Activated naive CD8-positive, alpha-beta T cell (primary cell): Measurements from ENCODE around the gene USP27X.

ENCODE experiments used
- H3K27ac Mint-ChIP-seq: one replicate; pipeline ENCODE4 v1.8.0; 2021; ENCODE audit warnings: mixed read lengths
- H3K27me3 Mint-ChIP-seq: one replicate; pipeline ENCODE4 v1.8.0; 2021; ENCODE audit warnings: mixed read lengths
- H3K36me3 Mint-ChIP-seq: one replicate; pipeline ENCODE4 v1.8.0; 2021; ENCODE audit warnings: mixed read lengths
- H3K4me1 Mint-ChIP-seq: one replicate; pipeline ENCODE4 v1.8.0; 2021; ENCODE audit warnings: low read depth, mixed read lengths
- H3K4me3 Mint-ChIP-seq: one replicate; pipeline ENCODE4 v1.8.0; 2021; ENCODE audit warnings: mild to moderate bottlenecking, mixed read lengths
- H3K9me3 Mint-ChIP-seq: one replicate; pipeline ENCODE4 v1.8.0; 2021; ENCODE audit warnings: low read depth, mixed read lengths

USP27X gene

DNA sequence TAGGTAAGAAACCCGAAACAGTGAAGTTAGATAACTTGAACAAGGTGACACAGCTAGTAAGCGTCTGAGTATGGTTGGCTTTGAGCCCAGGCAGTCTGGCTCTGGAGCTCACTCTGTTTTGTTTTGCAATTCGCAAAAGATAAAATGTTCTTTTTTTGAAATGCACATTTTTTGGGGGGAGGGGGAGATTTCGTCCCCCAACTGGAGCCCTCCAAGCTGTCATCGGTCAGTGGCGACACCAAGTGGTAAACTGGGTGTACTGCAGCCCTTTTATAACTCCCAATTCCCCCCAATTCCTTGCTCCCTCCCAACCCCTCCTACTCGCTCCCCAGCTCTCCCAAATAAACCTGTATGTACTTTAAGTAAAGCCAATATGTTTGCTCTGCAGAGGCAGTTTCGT is 40.3 kb downstream of the USP27X start:
- no peaks in the 10 kb centered on the region for H3K9me3 Mint-ChIP-seq
- H3K27me3 Mint-ChIP-seq, result no peaks in the 10 kb centered on the region
- no peak overlapping the region for H3K4me3 Mint-ChIP-seq
- no peak overlapping the region for H3K27ac Mint-ChIP-seq
- peaks cover under 1% of the 10 kb centered on the region for H3K36me3 Mint-ChIP-seq
- H3K4me1 Mint-ChIP-seq, result peaks cover 11% of the 10 kb centered on the region

GRCh38 chrX:49921109-49921508 is 41.8 kb downstream of the USP27X start:
- Mint-ChIP-seq H3K27ac (no peak overlapping the region), H3K9me3 (no peaks in the 10 kb centered on the region), H3K27me3 (no peaks in the 10 kb centered on the region), H3K4me3 (no peak overlapping the region), H3K4me1 (peaks cover 12% of the 10 kb centered on the region), H3K36me3 (peaks cover 2% of the 10 kb centered on the region)

- no peaks in the 10 kb centered on the region for H3K9me3 Mint-ChIP-seq
- H3K4me3 Mint-ChIP-seq, result peak within 1 kb of the TSS; percentile 84
- H3K27ac Mint-ChIP-seq, result peak within 1 kb of the TSS; percentile 50
- peaks cover 4% of the 10 kb centered on the region for H3K36me3 Mint-ChIP-seq
- H3K4me1 Mint-ChIP-seq, result peaks cover 12% of the 10 kb centered on the region
- H3K27me3 Mint-ChIP-seq, result no peaks in the 10 kb centered on the region
Observed at GRCh38 chrX:49922291-49923241, 43.3 kb downstream of the USP27X start, which contains the start of gene CLCN5. TSS of gene CLCN5 (plus strand) at chrX:49922596. CDS start at chrX:49925299, 2,703 bp downstream.

GRCh38 chrX:49925176-49925575 is 45.9 kb downstream of the USP27X start:
- H3K27me3 Mint-ChIP-seq, result no peaks in the 10 kb centered on the region
- H3K27ac Mint-ChIP-seq, result no peak overlapping the region
- H3K36me3 Mint-ChIP-seq, result peaks cover 4% of the 10 kb centered on the region
- no peaks in the 10 kb centered on the region for H3K9me3 Mint-ChIP-seq
- peaks cover 12% of the 10 kb centered on the region for H3K4me1 Mint-ChIP-seq
- no peak overlapping the region for H3K4me3 Mint-ChIP-seq

DNA sequence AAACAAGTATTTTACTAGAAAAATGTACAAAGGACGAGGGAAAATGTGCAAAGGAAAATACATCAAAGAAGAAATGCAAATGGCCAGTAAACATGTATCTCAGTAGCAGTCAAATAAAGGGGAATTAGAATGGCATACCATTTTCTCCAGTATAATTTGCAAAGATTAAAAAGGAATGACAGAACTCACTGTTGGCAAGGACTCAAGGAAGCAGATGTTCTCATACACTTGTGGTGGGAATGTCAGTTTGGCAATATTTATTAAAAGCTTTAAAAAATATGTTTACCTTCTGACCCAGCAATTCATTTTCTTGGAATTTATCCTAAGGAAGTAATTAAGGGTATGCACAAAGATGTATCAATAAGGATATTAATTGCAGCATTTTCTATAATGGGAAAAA is 50.8 kb downstream of the USP27X start:
- Mint-ChIP-seq H3K27ac (no peak overlapping the region), H3K27me3 (no peaks in the 10 kb centered on the region), H3K36me3 (peaks cover 2% of the 10 kb centered on the region), H3K9me3 (no peaks in the 10 kb centered on the region), H3K4me1 (no peaks in the 10 kb centered on the region), H3K4me3 (no peak overlapping the region)
